ENCODE data around the gene TMEM150B. TPM values are rescaled to one million over a fixed set of nuclear protein-coding genes. Genes with fewer than 3 reads are reported as not detected.

The TMEM150B gene
- total RNA-seq, 2 donors from 2014 or later, result 0.73 to 0.95 TPM

DNA sequence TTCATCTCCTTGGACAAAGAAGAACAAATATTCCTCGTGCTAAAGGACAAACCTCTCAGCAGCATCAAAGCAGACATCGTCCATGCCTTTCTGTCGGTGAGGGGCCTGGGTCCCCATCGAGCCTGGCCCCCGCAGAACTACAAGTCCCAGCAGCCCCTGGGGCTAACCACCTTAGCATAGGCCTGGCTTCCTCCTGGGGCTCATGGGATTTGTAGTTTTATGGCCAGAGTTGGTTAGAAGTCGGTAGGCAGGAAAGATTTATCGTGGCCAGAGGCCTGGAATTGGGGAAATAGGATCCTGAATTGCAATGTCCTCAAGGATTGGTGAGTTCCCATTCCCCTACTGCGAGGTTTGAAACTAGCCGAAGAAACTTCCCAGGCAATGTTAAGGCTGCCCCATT is 19.6 kb downstream of the TMEM150B start:
- peak; percentile 79 for DNase-seq
- 89 to 94% methylated on average over 3 to 9 of the region's 9 CpGs for WGBS, 2 experiments (ENCODE audit: insufficient coverage in 1 of 2, insufficient read length in 1 of 2)
- no peaks in the 10 kb centered on the region for H3K27me3 Mint-ChIP-seq (ENCODE audit: insufficient read depth)

GRCh38 chr19:55304980-55305379 is 20.2 kb downstream of the TMEM150B start:
- no peak overlapping the region for H3K4me3 Mint-ChIP-seq
- Histone ChIP-seq H3K27me3 (ENCODE audit: control insufficient read depth, insufficient read depth, low read length, poor library complexity, severe bottlenecking) (no peaks in the 10 kb centered on the region), H3K4me3 (ENCODE audit: low read length) (no peak overlapping the region), H3K4me1 (ENCODE audit: control insufficient read depth, insufficient read depth, low read length) (no peaks in the 10 kb centered on the region), H3K9ac (ENCODE audit: extremely low read depth, low read length, poor library complexity, severe bottlenecking) (no peak overlapping the region), H3K36me3 (ENCODE audit: control insufficient read depth, insufficient read depth, low read length) (peaks cover 80% of the 10 kb centered on the region), H3K27ac (ENCODE audit: low read depth, low read length) (no peak overlapping the region), H3K9me3 (ENCODE audit: control insufficient read depth, low read length) (no peaks in the 10 kb centered on the region)
- DNase-seq, result peak; percentile 68
- no peaks in the 10 kb centered on the region for H3K27me3 Mint-ChIP-seq (ENCODE audit: insufficient read depth)
- H3K9me3 Mint-ChIP-seq, result no peaks in the 10 kb centered on the region
- H3K27ac Mint-ChIP-seq, result peak overlapping the region; percentile 58
- H3K4me1 Mint-ChIP-seq, result peaks cover 9% of the 10 kb centered on the region
- peaks cover 65% of the 10 kb centered on the region for H3K36me3 Mint-ChIP-seq (ENCODE audit: low read depth)
- 92 to 100% methylated on average over 3 to 14 of the region's 14 CpGs for WGBS, 2 experiments (ENCODE audit: insufficient coverage in 1 of 2, insufficient read length in 1 of 2)
- TF ChIP-seq, protein P1, sequence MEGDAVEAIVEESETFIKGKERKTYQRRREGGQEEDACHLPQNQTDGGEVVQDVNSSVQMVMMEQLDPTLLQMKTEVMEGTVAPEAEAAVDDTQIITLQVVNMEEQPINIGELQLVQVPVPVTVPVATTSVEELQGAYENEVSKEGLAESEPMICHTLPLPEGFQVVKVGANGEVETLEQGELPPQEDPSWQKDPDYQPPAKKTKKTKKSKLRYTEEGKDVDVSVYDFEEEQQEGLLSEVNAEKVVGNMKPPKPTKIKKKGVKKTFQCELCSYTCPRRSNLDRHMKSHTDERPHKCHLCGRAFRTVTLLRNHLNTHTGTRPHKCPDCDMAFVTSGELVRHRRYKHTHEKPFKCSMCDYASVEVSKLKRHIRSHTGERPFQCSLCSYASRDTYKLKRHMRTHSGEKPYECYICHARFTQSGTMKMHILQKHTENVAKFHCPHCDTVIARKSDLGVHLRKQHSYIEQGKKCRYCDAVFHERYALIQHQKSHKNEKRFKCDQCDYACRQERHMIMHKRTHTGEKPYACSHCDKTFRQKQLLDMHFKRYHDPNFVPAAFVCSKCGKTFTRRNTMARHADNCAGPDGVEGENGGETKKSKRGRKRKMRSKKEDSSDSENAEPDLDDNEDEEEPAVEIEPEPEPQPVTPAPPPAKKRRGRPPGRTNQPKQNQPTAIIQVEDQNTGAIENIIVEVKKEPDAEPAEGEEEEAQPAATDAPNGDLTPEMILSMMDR (conservative IDR thresholded peaks at IDR 0.05), result no peak

More for the DNA sequence above, 19.6 kb downstream of the TMEM150B start:
- Histone ChIP-seq H3K9ac (ENCODE audit: extremely low read depth, low read length, poor library complexity, severe bottlenecking) (no peak overlapping the region), H3K4me3 (ENCODE audit: low read length) (no peak overlapping the region), H3K9me3 (ENCODE audit: control insufficient read depth, low read length) (no peaks in the 10 kb centered on the region), H3K4me1 (ENCODE audit: control insufficient read depth, insufficient read depth, low read length) (no peaks in the 10 kb centered on the region), H3K27me3 (ENCODE audit: control insufficient read depth, insufficient read depth, low read length, poor library complexity, severe bottlenecking) (no peaks in the 10 kb centered on the region), H3K27ac (ENCODE audit: low read depth, low read length) (no peak overlapping the region), H3K36me3 (ENCODE audit: control insufficient read depth, insufficient read depth, low read length) (peaks cover 84% of the 10 kb centered on the region)
- Mint-ChIP-seq H3K36me3 (ENCODE audit: low read depth) (peaks cover 67% of the 10 kb centered on the region), H3K27ac (no peak overlapping the region), H3K4me1 (peaks cover 9% of the 10 kb centered on the region), H3K4me3 (no peak overlapping the region), H3K9me3 (no peaks in the 10 kb centered on the region)
- TF ChIP-seq, protein P1 (conservative IDR thresholded peaks at IDR 0.05), result no peak

- peaks cover 67% of the 10 kb centered on the region for H3K36me3 Mint-ChIP-seq (ENCODE audit: low read depth)
- H3K9ac ChIP-seq (ENCODE audit: extremely low read depth, low read length, poor library complexity, severe bottlenecking), result no peak overlapping the region
- no peaks in the 10 kb centered on the region for H3K27me3 ChIP-seq (ENCODE audit: control insufficient read depth, insufficient read depth, low read length, poor library complexity, severe bottlenecking)
- H3K27me3 Mint-ChIP-seq (ENCODE audit: insufficient read depth), result no peaks in the 10 kb centered on the region
- peak overlapping the region; percentile 58 for H3K27ac Mint-ChIP-seq
- no peaks in the 10 kb centered on the region for H3K9me3 ChIP-seq (ENCODE audit: control insufficient read depth, low read length)
- H3K9me3 Mint-ChIP-seq, result no peaks in the 10 kb centered on the region
- no peak overlapping the region for H3K27ac ChIP-seq (ENCODE audit: low read depth, low read length)
- peak; percentile 81 for DNase-seq
- TF ChIP-seq, protein P1 (conservative IDR thresholded peaks at IDR 0.05), result no peak
- WGBS, 2 experiments (ENCODE audit: insufficient coverage in 1 of 2, insufficient read length in 1 of 2), result 91 to 97% methylated on average over 26 to 39 of the region's 39 CpGs
- H3K4me3 Mint-ChIP-seq, result no peak overlapping the region
- peaks cover 81% of the 10 kb centered on the region for H3K36me3 ChIP-seq (ENCODE audit: control insufficient read depth, insufficient read depth, low read length)
- no peak overlapping the region for H3K4me3 ChIP-seq (ENCODE audit: low read length)
- peaks cover 9% of the 10 kb centered on the region for H3K4me1 Mint-ChIP-seq
- no peaks in the 10 kb centered on the region for H3K4me1 ChIP-seq (ENCODE audit: control insufficient read depth, insufficient read depth, low read length)
Observed at GRCh38 chr19:55304279-55304978, 20.7 kb downstream of the TMEM150B start.
